ENCODE results near the gene HOXB13.

GRCh38 chr17:48751172-48751571 is 22.6 kb upstream of the HOXB13 start:
- TF ChIP-seq POLR2A (IDR thresholded peaks at IDR 0.05; ENCODE audit: insufficient read depth in 1 of 2, low read depth in 2 of 2, low read length in 2 of 2) (no peak), PAF1 (CRISPR knock-in tag; IDR thresholded peaks at IDR 0.05) (no peak), HNRNPK (IDR thresholded peaks at IDR 0.05; ENCODE audit: low read depth, low read length, poor library complexity, severe bottlenecking) (no peak), JUND (CRISPR knock-in tag; IDR thresholded peaks at IDR 0.05) (no peak), HMG20A (CRISPR knock-in tag; IDR thresholded peaks at IDR 0.05; ENCODE audit: borderline replicate concordance) (no peak), POLR2AphosphoS5 (IDR thresholded peaks at IDR 0.05; ENCODE audit: low read depth, low read length) (no peak)

Data from HepG2 (cell line).